K562 (cell line): ENCODE results near the gene CHERP. TPM values are rescaled to one million over a fixed set of nuclear protein-coding genes. Genes with fewer than 3 reads are reported as not detected.

ENCODE experiments used
- BHLHE40 ChIP-seq: IDR thresholded peaks from 2 replicates; pipeline ENCODE4 v1.6.1; 2011; ENCODE audit warnings: low read length, improper control_type of control experiment
- CBFA2T2 ChIP-seq: fragments of 450-650 bp; conservative IDR thresholded peaks from 2 replicates; pipeline ENCODE4 v1.6.1; 2017; ENCODE audit warnings: mild to moderate bottlenecking
- DMBX1 ChIP-seq: fragments of 250-450 bp; sonication (Bioruptor Pico); IDR thresholded peaks from 2 replicates; pipeline ENCODE4 v1.8.0; 2022; ENCODE audit warnings: inconsistent platforms, mild to moderate bottlenecking, moderate library complexity, borderline replicate concordance
- FOXJ2 ChIP-seq: fragments of 200-800 bp; sonication (Bioruptor generic); IDR thresholded peaks from 2 replicates; pipeline ENCODE4 v1.6.1; 2016; ENCODE audit warnings: missing genetic modification characterization, missing compliant biosample characterization
- HIVEP1 ChIP-seq: fragments of 250-450 bp; sonication (Bioruptor Pico); IDR thresholded peaks from 2 replicates; pipeline ENCODE4 v1.4.0; 2020; ENCODE audit warnings: mild to moderate bottlenecking
- JUNB ChIP-seq: fragments of 450-650 bp; formaldehyde crosslinking; conservative IDR thresholded peaks from 2 replicates; pipeline ENCODE4 v1.4.0; 2020; ENCODE audit warnings: mild to moderate bottlenecking
- MAZ ChIP-seq, 2 experiments: fragments of 450-650 bp in 1 of 2; sonication (generic) in 1 of 2; formaldehyde crosslinking; IDR thresholded peaks in 1 of 2; conservative IDR thresholded peaks in 1 of 2; 2 replicates each; pipeline versions ENCODE4 v1.4.0 to v1.5.0; 2020; ENCODE audit warnings: mild to moderate bottlenecking in 1 of 2, missing genetic modification reagents in 1 of 2
- MECOM ChIP-seq: fragments of 250-450 bp; sonication (Bioruptor Pico); IDR thresholded peaks from 2 replicates; pipeline ENCODE4 v1.8.0; 2022; ENCODE audit warnings: inconsistent platforms
- PPARD ChIP-seq: fragments of 250-450 bp; sonication (Bioruptor Pico); IDR thresholded peaks from 2 replicates; pipeline ENCODE4 v1.8.0; 2022; ENCODE audit warnings: inconsistent platforms, mild to moderate bottlenecking, moderate library complexity
- SMARCA4 ChIP-seq: fragments of 450-650 bp; IDR thresholded peaks from 2 replicates; pipeline ENCODE4 v1.6.1; 2016
- TCF3 ChIP-seq: sonication (generic); formaldehyde crosslinking; IDR thresholded peaks from 2 replicates; pipeline ENCODE4 v1.4.0; 2020; ENCODE audit warnings: mild to moderate bottlenecking, missing genetic modification reagents
- TGIF2 ChIP-seq: sonication (generic); formaldehyde crosslinking; IDR thresholded peaks from 2 replicates; pipeline ENCODE4 v1.8.1; 2022; ENCODE audit warnings: mild to moderate bottlenecking, missing genetic modification reagents, moderate library complexity
- U2AF2 ChIP-seq: fragments of 200-400 bp; formaldehyde crosslinking; optimal IDR thresholded peaks from 2 replicates; pipeline ENCODE3; 2017; ENCODE audit warnings: low read depth, mild to moderate bottlenecking, low read length
- YBX1 ChIP-seq: fragments of 450-650 bp; IDR thresholded peaks from 2 replicates; pipeline ENCODE4 v1.7.1; 2016; ENCODE audit warnings: mild to moderate bottlenecking
- ZNF830 ChIP-seq: fragments of 250-450 bp; sonication (Bioruptor Pico); IDR thresholded peaks from 2 replicates; pipeline ENCODE4 v1.5.0; 2021; ENCODE audit warnings: mild to moderate bottlenecking
- polyA plus RNA-seq, 8 experiments: library from polyadenylated mRNA; depleted of rRNA in 4 of 8; stranded (reverse) in 5 of 8; unstranded in 3 of 8; fragments of >200 nt; fragmentation: Nextera tagmentation in 2 of 8; fragmentation: Illumina TruSeq in 1 of 8; extraction: Ambion mirVana in 2 of 8; extraction: Trizol in 1 of 8; gene quantifications; 2 replicates each; pipeline versions ENCODE4 v1.2.1 to v1.2.3, GENCODE V29; 2011 to 2014; ENCODE audit warnings: inconsistent platforms in 1 of 8, missing spikeins in 1 of 8
- total RNA-seq, 7 experiments: library from RNA; depleted of rRNA in 6 of 7; stranded (reverse); fragments of >200 nt in 6 of 7; fragmentation: Illumina TruSeq in 2 of 7; extraction: Trizol in 2 of 7; gene quantifications; 2 replicates each; pipeline versions ENCODE4 v1.2.1 to v1.2.3, GENCODE V29; 2011 to 2021; ENCODE audit warnings: low replicate concordance in 1 of 7
- TF ChIP-seq, protein P1 (sequence below): fragments of 450-650 bp; formaldehyde crosslinking; IDR thresholded peaks from 2 replicates; pipeline ENCODE4 v1.4.0; 2020; ENCODE audit warnings: mild to moderate bottlenecking, moderate library complexity
- TF ChIP-seq, protein P2 (sequence below): fragments of 200-800 bp; sonication (Bioruptor generic); IDR thresholded peaks from 2 replicates; pipeline ENCODE4 v1.6.1; 2017; ENCODE audit warnings: missing genetic modification characterization, missing compliant biosample characterization
- TF ChIP-seq, protein P3 (sequence below), 2 experiments: fragments of 450-650 bp; formaldehyde crosslinking in 1 of 2; IDR thresholded peaks; 2 replicates each; pipeline versions ENCODE4 v1.4.0 to v1.6.1; 2014 to 2020; ENCODE audit warnings: mild to moderate bottlenecking in 2 of 2, borderline replicate concordance in 1 of 2, low read depth in 1 of 2

The CHERP gene
- total and polyA plus RNA-seq, 9 of the 15 experiments (the other 6 are each of a cell fraction or from before 2014, with no cell fraction given), result 0.60 to 85.1 (median 7.8) TPM

DNA sequence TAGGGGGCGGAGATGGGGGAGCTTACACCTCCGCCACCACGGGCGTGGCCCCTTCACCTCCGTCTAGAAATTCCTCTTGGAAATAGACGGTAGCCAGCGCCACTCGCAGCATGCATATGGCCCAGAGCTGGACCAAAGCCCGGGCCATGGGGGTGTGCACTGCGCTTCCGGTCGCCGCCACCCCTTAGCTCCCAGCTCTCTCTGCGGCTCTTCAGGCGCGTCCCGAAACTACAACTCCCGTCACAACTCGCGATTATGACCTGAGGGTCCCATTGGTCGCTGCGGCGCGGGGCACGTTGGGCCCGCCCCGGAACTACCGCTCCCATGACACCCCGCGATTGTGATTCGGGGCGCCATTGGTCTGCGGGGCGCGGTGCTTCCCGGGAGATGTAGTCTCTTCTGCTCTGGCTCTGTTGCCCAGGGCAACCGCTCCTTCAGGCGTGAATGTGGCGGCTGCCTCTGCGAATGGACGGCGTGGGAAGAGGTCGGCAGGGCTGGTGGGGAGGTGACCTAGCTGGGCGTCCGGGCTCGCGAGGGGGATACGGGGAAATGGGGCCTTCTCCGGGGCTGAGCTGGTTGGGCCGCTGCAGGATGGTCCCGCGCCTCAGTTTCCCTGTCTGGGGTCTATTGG lies 46.1 kb downstream of the CHERP start, which contains the start of the genes C19orf44 and CALR3 (continued):
- TF ChIP-seq, protein P1, sequence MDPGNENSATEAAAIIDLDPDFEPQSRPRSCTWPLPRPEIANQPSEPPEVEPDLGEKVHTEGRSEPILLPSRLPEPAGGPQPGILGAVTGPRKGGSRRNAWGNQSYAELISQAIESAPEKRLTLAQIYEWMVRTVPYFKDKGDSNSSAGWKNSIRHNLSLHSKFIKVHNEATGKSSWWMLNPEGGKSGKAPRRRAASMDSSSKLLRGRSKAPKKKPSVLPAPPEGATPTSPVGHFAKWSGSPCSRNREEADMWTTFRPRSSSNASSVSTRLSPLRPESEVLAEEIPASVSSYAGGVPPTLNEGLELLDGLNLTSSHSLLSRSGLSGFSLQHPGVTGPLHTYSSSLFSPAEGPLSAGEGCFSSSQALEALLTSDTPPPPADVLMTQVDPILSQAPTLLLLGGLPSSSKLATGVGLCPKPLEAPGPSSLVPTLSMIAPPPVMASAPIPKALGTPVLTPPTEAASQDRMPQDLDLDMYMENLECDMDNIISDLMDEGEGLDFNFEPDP, result no peak
- peak; percentile 36 for TF ChIP-seq BHLHE40
- TF ChIP-seq CBFA2T2, result no peak
- no peak for TF ChIP-seq ZNF830 (CRISPR knock-in tag)
- TF ChIP-seq FOXJ2 (tag), result peak; percentile 88; the same call in 1 of the 2 replicates
- no peak for TF ChIP-seq MECOM (CRISPR knock-in tag)
- TF ChIP-seq, protein P2, sequence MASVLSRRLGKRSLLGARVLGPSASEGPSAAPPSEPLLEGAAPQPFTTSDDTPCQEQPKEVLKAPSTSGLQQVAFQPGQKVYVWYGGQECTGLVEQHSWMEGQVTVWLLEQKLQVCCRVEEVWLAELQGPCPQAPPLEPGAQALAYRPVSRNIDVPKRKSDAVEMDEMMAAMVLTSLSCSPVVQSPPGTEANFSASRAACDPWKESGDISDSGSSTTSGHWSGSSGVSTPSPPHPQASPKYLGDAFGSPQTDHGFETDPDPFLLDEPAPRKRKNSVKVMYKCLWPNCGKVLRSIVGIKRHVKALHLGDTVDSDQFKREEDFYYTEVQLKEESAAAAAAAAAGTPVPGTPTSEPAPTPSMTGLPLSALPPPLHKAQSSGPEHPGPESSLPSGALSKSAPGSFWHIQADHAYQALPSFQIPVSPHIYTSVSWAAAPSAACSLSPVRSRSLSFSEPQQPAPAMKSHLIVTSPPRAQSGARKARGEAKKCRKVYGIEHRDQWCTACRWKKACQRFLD (CRISPR knock-in tag), result peak; percentile 94
- TF ChIP-seq TGIF2, result no peak
- peak; percentile 48 to 89; a peak in 3 of 4 replicates for TF ChIP-seq MAZ (CRISPR knock-in tag; conservative IDR thresholded peaks at IDR 0.05 in 1 of 2, IDR thresholded peaks at IDR 0.05 in 1 of 2)
- no peak for TF ChIP-seq JUNB (CRISPR knock-in tag)
- TF ChIP-seq, protein P3, sequence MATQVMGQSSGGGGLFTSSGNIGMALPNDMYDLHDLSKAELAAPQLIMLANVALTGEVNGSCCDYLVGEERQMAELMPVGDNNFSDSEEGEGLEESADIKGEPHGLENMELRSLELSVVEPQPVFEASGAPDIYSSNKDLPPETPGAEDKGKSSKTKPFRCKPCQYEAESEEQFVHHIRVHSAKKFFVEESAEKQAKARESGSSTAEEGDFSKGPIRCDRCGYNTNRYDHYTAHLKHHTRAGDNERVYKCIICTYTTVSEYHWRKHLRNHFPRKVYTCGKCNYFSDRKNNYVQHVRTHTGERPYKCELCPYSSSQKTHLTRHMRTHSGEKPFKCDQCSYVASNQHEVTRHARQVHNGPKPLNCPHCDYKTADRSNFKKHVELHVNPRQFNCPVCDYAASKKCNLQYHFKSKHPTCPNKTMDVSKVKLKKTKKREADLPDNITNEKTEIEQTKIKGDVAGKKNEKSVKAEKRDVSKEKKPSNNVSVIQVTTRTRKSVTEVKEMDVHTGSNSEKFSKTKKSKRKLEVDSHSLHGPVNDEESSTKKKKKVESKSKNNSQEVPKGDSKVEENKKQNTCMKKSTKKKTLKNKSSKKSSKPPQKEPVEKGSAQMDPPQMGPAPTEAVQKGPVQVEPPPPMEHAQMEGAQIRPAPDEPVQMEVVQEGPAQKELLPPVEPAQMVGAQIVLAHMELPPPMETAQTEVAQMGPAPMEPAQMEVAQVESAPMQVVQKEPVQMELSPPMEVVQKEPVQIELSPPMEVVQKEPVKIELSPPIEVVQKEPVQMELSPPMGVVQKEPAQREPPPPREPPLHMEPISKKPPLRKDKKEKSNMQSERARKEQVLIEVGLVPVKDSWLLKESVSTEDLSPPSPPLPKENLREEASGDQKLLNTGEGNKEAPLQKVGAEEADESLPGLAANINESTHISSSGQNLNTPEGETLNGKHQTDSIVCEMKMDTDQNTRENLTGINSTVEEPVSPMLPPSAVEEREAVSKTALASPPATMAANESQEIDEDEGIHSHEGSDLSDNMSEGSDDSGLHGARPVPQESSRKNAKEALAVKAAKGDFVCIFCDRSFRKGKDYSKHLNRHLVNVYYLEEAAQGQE (IDR thresholded peaks at IDR 0.05; ENCODE audit: borderline replicate concordance), result peak; percentile 21; the same call in 1 of the 2 replicates
- TF ChIP-seq, protein P3 (CRISPR knock-in tag; IDR thresholded peaks at IDR 0.05; ENCODE audit: low read depth), result 0 out of 2 replicates have a peak, but pooled peaks have one; percentile 36
- TF ChIP-seq DMBX1 (CRISPR knock-in tag), result peak; percentile 69; the same call in 1 of the 2 replicates
- no peak for TF ChIP-seq SMARCA4
- TF ChIP-seq U2AF2, result no peak
- TF ChIP-seq YBX1, result no peak
- TF ChIP-seq PPARD, result no peak
- no peak for TF ChIP-seq TCF3 (CRISPR knock-in tag)
- TF ChIP-seq HIVEP1 (CRISPR knock-in tag), result no peak
